ENCODE measurements around the gene TMEM150B.

The TMEM150B gene

DNA sequence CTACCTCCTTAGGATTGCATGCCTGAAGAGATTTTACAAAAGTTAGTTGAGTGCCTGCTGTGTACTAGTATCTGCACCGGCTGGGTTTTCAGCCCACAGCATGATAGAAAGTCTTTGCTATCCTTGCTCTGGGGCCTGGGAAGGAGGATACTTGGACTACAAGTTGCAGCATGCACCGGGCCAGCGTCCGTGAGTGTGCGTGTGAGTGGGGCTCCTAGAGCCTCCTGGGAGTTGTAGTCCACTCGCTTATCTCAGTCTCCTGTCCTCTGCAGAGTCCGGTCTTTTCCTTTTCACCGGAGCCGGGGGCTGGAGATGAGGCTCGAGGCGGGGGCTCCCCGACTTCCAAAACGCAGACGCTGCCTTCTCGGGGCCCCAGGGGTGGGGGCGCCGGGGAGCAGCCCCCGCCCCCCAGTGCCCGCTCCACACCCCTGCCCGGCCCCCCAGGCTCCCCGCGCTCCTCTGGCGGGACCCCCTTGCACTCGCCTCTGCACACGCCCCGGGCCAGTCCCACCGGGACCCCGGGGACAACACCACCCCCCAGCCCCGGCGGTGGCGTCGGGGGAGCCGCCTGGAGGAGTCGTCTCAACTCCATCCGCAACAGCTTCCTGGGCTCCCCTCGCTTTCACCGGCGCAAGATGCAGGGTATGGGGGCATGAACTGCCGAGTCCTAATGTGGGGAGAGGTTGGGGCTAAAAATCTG is 20.7 kb downstream of the TMEM150B start:
- no peak for DNase-seq

DNA sequence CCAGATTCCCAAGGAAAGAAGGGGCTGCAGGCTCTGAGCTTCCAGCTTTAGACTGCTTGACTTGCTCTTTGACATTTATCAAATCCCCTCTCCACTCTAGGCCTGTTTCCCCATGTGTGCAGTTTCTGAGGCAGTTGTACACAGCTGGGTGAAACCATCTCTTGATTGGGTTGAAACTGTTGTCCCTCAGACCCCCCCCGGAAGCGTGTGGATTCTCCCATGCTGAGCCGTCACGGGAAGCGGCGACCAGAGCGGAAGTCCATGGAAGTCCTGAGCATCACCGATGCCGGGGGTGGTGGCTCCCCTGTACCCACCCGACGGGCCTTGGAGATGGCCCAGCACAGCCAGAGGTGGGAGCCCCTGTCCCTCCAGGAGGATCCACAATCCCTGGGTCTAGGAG is 21.7 kb downstream of the TMEM150B start:
- no peak for DNase-seq

DNA sequence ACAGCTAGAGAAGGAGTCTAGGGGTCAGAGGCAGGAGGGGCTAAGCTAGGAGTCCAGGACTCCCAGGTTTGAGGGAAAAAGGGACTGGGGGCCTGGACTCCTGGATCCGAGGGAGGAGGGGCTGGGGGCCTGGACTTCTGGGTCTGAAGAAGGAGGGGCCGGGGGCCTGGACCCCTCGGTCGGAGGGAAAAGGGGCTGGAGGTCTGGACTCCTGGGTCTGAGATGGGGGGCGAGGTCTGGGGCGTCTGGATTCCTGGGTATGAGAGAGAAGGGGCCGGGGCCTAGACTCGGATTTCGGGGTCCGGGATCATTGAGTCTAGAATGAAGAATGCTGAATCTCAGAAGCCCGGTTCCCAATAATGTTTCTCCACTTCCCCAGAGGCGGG is 22.8 kb downstream of the TMEM150B start:
- no peak for DNase-seq

DNA sequence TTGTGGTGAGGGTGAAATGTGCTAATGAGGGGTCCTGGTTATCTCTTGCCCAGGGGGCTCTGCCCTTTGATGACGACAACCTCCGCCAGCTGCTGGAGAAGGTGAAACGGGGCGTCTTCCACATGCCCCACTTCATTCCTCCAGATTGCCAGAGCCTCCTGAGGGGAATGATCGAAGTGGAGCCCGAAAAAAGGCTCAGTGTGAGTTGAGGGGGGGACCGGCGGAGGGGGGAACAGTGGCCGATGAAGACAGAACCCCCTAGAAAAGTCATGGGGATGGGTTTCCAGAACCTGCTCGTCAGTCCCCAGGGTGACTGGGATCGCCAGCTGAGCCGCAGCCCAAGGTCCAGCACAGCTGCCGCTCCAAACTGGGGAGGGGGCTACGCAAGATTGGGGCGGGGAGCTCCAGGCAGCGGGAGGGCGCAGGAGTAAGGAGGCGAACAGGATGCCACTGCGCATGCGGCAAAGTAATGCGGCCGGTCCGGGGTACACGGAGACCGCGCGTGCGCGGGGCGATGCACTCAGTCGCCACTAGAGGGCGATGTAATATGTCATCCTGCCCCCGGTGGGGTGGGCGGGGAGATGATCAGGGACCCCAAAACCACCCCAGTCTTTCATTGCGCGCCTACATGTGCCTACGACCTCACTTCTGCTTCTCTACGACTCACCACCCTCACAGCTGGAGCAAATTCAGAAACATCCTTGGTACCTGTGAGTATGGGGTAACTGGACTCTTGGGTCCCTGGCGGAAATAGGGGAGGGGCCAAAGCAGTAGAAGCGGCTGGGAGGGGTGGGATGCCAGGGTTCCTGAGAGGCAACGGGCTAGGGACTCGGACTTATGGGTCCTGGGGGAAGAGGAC is 23.5 kb downstream of the TMEM150B start:
- peak; percentile 14 for DNase-seq

DNA sequence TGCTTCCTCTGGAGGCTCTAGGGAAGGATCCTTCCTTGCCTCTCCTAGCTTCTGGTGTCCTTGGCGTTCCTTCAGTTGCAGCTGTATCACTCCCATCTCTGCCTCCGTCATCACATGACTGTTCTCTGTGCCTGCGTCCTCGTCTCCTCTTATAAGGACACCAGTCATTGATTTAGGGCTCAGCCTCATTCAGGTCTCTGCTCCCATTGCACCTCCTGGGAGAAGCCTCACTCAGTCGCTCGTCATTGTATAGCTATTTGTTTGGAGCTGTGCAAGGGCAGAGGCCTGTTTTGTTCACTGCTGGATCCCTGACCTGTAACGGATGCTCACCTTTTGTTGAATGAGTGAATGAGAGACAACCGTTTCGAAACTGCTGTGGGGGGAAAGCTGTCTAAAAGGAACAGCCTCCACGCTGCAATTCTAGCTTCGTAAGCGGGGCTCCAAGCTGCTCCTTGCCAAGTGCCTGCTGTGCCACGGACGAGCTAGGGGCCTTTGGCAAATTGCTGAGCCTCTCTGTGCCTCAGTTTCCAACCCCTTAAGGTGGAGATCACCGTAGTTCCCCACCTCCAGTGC is 24.2 kb downstream of the TMEM150B start:
- DNase-seq: no peak

DNA sequence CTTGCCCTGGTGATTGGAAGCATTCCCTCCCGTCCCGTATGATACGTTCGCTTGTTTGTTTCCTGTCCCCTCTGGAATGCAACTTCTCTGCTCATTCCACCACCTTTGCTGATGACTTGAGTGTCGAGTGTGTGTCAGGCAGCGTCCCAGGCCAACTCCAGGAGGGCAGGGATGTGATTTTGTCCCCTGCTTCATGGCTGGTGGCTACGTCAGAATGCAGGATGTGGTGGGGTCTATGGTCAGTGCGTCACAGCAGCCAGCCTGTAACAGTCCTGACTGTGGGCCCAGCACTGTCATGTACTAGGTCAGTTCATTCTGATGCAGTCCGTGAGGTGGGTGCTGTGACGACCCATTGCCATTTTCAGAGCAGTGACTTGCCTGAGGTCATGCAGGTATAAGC is 25.1 kb downstream of the TMEM150B start:
- DNase-seq: no peak

DNA sequence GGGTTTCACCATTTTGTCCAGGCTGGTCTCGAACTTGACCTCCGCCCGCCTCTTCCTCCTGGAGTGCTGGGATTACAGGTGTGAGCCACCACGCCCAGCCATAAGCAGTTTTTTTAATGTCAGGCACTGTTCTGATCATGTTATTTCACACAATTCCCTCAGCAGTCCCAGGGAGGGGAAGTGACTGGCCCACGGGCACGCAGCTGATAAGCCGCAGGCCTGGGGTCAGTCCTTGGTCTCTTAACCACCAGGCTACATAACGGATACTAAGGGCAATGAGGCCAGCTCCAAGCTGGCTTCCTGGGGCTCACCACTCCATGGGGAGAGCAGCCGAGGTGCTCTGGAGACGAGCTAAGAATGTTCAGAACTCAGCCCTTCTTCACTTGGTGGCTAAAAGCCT is 27.9 kb downstream of the TMEM150B start:
- DNase-seq: no peak

DNA sequence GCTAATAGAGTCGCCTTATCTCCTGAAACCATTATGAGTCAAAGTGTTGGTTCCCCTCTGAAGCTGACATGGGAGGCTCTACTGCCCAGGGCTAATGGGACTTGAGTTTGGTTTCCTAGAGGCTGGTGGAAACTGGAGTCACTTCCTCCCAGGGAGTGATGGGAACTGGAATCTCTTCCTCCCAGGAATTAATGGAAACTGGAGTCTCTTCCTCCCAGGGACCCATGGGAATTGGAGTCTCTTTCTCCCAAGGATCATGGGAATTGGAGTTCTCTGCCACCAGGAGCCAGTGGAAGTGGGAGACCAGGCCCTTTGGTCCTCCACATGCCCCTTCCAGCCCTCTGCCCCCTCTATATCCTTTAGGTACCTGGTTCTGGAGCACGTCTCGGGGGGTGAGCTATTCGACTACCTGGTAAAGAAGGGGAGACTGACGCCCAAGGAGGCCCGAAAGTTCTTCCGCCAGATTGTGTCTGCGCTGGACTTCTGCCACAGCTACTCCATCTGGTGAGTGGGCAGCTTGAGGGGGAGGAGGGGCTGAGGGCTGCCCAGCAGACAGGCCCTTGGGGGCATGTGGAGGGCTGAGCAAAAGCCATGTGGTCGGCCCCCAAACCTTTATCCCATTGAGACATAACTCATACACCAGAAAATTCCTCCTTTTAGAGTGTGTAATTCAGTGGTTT is 35.9 kb downstream of the TMEM150B start:
- DNase-seq: no peak

DNA sequence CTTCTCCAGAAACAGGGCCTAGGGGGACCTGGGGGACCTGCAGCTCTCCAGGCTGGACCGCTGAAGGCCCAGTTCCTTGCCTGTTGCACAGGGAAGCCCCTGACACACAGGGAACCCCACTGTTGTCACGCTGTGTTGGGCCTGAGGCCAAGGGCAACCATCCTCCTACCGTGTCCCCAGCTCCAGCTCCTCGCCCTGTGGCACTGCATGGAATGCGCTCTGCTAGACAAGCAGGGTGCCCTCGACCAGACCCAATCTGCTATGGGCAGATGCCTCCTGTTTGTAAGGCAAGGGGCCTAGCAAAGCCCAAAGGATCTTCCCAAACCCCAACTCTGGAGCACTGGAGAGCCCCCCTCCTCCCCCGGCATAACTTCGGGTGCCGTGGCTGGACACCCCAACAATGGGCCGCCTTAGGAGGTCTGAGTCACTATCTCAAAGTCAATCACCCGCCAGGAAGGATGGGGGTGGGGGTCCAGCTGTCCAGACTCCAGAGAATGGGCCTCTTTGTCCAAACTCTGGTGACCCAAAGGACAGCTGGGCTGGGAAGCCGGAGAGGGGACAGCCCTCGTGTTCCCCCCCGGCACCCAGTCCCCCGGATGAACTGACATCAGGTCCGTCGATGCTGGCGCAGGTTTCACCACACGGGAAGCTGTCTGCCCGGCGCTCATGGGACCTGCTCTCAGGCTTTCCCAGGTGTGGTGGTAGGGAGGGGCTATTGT is 37.6 kb downstream of the TMEM150B start:
- no peak for DNase-seq

DNA sequence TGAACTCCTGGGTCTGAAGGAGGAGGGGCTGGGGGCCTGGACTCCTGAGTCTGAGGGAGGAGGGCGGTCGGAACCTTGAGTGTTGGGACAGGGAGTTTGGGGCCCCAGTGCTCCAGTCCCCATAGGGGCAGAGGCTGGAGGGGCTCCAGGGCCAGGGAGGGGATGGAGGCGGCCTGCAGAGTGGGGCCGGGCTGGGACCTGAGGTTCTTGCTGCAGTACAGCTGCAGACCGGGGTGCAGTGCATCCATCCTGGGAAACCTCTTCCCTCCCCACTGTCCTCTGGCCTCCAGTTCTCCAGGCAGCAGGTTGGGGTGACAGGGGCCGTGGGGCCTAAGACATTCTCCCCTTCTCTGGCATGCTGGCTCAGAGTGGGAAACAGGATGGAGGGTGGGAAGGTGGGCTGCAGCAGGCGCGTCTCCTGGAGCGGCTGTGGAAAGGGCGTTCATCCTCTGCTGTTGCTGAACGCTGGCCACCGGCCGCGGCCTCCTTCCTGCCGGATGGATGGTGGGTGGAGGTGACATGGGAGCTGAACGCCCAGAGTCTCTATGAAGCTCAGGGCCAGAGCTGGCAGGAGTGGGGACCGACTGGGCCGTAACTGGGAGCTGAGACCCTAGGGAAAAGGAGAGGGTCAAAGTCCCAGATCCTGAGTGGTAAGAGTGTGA is 39.8 kb downstream of the TMEM150B start:
- DNase-seq: no peak

DNA sequence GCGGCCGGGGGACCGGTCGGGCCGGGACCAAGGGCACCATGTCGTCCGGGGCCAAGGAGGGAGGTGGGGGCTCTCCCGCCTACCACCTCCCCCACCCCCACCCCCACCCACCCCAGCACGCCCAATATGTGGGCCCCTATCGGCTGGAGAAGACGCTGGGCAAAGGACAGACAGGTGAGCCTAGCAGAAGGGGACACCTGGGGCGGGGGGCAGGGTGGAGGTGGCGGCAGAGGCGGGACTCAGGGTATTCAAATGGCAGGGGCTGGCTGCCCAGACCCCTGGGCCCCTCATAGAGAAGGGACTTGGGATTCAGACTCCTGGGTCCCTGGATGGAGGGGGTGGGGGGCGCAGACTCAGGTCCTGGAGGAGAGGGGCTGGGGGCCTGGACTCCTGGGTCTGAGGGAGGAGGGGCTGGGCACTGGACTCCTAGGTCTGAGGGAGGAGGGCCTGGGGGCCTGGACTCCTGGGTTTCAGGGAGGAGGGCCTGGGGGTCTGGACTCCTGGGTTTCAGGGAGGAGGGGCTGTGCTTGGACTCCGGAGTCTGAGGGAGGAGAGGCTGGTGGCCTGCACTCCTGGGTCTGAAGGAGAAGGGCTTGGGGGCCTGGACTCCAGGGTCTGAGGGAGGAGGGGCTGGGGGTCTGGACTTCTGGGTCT is 40.6 kb downstream of the TMEM150B start:
- DNase-seq: no peak

DNA sequence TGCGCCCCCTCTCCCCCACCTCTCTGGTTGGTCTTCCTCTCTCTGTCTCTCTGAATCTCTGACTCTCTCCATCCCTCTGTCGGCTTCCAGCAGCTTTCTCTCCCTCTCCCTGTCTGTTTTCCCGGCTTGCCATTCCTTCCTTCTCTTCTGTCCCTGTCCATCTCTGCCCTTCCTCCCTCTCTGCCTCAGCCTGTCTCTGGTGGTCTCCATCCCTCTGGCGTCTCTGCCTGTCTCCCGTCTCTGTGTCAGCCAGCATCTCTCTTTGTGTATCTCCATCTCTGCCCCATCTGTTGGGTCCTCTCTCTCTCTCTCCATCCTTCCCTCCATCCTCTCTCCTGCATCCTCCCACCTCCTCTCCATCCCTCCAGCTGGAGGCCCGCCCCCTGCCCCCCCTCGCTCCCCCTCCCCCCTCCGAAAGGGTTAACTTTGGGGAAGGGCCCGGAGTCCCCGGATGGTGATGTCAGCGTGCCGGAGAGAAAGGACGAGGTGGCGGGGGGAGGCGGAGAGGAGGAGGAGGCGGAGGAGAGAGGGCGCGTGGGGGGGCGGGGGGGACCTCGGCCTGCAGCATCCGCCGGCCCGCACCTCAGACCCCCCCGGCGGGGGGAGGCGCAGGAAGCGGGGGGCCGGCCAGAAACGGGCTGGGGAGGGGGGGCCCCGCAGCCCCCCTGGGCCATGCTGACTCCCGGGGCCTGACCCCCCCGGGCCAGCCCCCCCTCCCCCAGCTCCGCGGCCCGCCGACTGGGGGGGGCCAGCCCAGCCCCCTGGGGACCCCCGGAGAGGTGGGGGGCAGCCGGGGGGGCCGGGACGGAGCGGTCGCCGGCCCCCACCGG is 41.4 kb downstream of the TMEM150B start, which contains the start of gene BRSK1:
BRSK1 (plus strand) TSS at position 450 of the 830 bp plus-strand sequence. CDS start 446 bp downstream, outside the sequence.
- DNase-seq: peak; percentile 59

DNA sequence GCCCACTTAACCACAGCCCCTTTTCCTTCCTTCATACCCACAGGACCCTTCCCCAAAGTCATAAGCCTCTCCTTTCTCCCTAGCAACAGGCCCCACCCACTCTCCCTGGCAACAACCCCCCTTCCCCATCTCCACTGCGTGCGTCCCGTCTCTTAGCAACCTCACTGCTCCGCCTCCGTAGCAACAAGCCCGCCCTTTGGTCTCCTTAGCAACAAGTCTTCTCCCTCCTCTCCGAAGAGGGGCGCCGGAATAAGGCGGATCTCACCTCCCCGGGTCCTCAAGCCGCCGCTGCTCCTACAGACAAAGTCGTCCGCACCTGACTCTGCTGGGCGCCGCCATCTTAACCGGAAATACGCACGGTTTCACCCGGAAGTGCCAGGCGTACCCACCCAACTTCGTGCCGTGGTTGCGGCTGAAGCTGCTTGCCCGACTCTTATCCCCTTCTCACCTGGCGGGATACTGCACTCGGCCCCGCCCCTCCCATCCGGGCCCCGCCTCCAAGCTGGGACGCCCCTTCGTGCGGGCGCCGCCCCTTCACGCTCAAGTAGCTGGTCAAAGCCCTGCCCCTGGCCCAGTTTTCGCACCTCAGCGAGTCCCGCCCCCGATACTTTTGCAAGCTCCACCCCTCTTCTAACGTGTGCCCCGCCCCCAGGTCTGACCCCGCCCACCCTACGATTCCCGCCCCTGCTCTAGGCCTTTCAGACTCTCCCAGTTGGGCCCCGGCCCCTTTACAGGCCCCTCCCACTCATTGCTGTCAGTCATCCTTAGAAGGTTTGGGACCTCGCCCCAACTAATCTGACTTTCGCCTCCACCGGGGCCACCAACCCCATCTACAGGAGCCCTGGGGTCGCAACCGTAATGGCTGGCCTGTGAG is 45.1 kb downstream of the TMEM150B start, which contains the start of gene HSPBP1:
HSPBP1 (minus strand) TSS at position 341 of the 874 bp plus-strand sequence. CDS start 502 bp downstream, outside the sequence.
- DNase-seq: peak; percentile 88

DNA sequence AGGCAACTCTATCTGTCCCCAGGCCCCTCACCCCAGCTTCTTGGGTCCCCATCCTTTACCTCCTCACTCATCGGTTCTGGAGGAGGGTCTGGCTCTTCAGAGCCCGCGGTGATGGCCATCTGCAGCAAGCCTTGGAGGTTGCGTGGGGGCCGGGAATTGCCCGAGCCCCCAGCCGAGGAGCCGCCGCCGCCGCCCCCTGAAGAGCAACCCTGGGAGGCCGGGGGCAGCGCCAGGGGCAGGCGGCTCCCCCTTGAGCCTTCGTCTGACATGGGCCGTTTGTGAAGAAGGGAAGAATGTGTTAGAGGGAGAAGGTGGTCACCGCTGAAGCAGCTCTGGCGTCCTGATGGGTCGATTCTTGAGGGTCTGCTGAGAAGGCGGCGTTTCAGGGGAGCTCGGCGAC is 45.8 kb downstream of the TMEM150B start:
- DNase-seq: no peak

DNA sequence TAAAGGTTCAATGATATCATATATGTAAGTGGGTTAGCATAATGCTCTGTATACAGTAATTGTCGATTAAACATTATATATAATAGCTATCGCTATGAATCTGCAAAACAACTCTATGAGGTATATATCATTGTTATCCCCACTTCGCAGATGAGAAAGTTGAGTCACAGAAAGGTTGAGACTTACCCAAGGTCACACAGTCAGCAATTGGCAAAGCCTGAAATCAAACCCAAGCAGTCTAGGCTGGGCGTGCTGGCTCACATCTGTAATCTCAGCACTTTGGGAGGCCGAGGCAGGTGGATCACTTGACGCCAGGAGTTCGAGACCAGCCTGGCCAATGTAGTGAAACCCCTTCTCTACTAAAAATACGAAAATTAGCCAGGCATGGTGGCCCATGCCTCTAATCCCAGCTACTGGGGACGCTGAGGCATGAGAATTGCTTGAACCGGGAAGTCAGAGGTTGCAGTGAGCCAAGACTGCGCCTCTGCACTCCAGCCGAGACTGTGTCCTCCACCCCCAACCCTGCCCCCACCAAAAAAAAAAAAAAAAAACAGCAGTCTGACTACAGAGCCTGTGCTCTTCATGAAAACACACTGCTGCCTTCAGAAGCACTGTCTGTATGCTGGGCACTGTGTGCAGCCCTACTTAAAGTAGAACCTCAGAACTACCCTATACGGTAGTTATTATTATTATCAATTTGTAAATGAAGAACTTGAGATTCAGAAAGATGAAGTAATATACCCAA is 46.6 kb downstream of the TMEM150B start:
- no peak for DNase-seq

DNA sequence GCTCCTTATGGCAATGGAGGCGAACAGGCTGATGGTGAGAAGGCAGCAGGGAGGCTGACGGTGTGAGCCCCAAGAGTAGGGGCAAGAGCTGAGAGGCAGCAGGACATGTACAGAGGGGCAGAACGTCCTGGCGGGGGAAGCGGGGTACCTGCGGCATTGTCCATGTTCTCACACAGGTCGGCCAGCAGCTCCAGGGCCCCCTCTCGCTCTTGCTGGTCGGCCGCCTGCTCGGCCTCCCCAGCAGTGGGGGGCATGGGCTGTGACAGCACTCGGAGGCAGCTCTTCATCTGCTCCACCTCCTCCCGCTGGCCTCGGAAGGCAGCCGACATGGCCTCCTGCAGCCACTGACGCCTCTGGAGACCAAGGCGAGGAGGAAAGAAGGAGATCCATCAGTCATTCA is 47.6 kb downstream of the TMEM150B start:
- no peak for DNase-seq

DNA sequence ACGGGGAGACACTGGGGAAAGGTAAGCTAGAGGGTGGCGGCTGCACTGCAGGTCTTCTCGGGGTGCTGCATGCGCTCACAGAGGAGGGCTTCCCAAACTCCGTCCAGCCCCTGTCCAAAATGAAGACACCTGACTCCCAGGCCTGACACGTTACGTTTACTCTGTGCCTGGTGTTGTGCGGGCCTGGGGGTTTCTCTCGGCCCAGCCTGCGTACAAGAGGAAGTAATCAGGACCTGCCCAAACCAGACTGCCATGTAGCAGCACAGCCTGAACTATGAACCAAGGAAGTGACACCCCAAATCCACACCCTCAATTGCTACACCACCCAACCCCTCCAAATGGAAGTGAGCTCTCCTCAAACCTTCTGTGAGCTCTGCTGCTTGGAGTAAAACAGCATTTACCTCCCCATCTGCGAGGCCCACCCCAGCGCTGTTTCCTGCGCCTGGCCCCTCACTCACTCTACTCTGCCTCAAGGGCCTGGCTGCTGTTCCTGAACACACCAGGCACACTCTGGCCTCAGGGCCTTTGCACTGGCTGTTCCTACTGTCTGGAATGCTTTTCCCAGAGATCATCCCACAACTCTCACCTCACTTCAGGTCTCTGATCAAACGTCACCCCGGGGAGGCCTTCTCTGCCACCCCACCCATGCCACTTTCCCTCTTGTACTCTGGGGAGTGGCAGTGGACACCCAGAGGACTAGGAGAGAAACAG is 48.3 kb downstream of the TMEM150B start:
- no peak for DNase-seq

All from NCI-H2107 (cell line).